Omental fat pad (tissue), 4 donors: ENCODE data around the gene TMPRSS7. TPM values are rescaled to one million over a fixed set of nuclear protein-coding genes. Genes with fewer than 3 reads are reported as not detected.

Source experiments
- ATAC-seq: fragments of 150-250 bp; one replicate; pipeline ENCODE4 v1.9.1; 2016; ENCODE audit warnings: mild to moderate bottlenecking, moderate library complexity; ENCODE audit not compliant: low FRiP score
- DNase-seq: peaks from one replicate; pipeline ENCODE4 v3.0.0-alpha.2; 2019; ENCODE audit warnings: low spot score
- CTCF ChIP-seq, 3 donors: fragments of 450-650 bp; IDR thresholded peaks; one replicate each; pipeline ENCODE4 v1.5.1; 2016 to 2017; ENCODE audit warnings: antibody characterized with exemption in 3 of 3, mild to moderate bottlenecking in 3 of 3, moderate library complexity in 2 of 3
- total RNA-seq, 4 donors: library from RNA; depleted of rRNA; stranded (reverse); fragments of >200 nt; gene quantifications; one replicate each; pipeline ENCODE4 v1.1.0, GENCODE V29; 2016

The TMPRSS7 gene
- total RNA-seq, 4 donors from 2014 or later: not detected

- DNase-seq: no peak
- TF ChIP-seq CTCF (IDR thresholded peaks at IDR 0.05): no peak
Observed at GRCh38 chr3:112012205-112012992, 22.1 kb upstream of the TMPRSS7 start.

DNA sequence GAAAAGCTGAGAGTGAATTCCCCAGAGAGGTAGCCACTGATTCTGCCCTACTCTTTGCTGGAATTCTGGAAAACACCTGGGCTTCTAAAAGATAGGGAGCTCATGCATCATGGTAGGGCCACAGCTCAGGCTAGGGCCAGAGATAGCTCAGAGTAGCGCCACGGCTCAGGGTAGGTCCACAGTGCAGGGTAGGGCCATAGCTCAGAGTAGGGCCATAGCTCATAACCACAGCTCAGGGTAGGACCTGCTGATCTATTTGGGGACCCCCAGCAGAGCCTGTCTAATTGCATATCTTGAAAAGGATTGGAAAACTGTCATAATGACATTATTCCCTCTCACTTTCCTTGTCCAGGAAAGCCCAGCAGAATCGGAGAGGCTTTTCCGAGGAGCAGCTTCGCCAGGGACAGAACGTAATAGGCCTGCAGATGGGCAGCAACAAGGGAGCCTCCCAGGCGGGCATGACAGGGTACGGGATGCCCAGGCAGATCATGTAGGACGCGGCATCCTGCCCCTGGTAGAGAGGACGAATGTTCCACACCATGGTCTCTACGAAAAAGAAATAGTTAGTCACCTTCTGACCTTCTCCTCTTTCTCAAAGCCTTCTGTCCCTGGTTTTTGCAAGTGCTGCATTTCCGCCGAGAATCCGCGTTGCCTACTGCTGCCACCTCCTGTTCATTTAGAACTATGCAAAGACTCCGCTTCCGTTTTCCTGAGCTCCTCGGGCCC is 21.3 kb upstream of the TMPRSS7 start:
- peak; percentile 26 for DNase-seq
- TF ChIP-seq CTCF (IDR thresholded peaks at IDR 0.05): no peak
- peak; percentile 84 for ATAC-seq

More at GRCh38 chr3:112012205-112012992, 22.1 kb upstream of the TMPRSS7 start:
- no peak for ATAC-seq

DNA sequence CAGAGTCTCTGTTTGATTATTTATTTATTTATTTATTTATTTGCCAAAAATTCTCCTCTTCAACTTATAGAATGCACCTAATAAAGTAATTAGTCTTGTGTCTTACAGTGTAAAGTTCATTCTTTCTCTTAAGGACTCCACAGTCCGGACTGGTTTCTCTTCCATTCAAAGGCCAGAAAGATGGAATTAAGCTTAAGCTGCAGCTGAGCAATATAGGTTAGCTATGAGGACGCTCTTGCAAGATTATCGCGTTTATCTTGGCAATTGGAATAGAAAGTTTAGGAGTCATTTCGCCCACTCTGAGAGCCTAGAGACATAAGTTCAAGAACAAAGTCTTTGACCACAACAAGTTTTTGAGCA is 20.8 kb upstream of the TMPRSS7 start:
- ATAC-seq: no peak
- TF ChIP-seq CTCF (IDR thresholded peaks at IDR 0.05): no peak
- no peak for DNase-seq

GRCh38 chr3:112017091-112017490 is 17.4 kb upstream of the TMPRSS7 start:
- no peak for TF ChIP-seq CTCF (IDR thresholded peaks at IDR 0.05)
- ATAC-seq (no peak), DNase-seq (no peak)

DNA sequence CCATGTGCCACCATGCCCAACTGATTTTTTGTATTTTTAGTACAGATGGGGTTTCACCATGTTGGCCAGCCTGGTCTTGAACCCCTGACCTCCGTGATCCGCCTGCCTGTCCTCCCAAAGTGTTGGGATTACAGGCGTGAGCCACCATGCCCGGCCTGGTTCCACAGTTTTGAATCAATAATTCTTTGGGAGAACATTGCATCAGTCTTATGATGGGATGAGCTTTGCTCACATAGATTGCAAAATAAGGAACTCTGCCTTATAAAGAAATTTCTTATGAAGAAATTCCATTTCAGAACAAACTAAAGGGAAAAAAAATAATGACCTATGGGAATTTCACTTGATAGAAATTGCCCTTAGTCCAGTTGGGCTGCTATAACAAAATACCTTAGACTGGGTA is 15.8 kb upstream of the TMPRSS7 start:
- ATAC-seq: no peak
- no peak for TF ChIP-seq CTCF (IDR thresholded peaks at IDR 0.05)

GRCh38 chr3:112019716-112020115 is 14.8 kb upstream of the TMPRSS7 start:
- TF ChIP-seq CTCF (IDR thresholded peaks at IDR 0.05): no peak
- no peak for DNase-seq
- ATAC-seq: no peak

More for the DNA sequence above, 15.8 kb upstream of the TMPRSS7 start:
- no peak for DNase-seq
